Measurements from ENCODE around the gene LAMC3. TPM values are rescaled to one million over a fixed set of nuclear protein-coding genes. Genes with fewer than 3 reads are reported as not detected.

LAMC3 gene
- total RNA-seq, 2 donors from 2014 or later: 3.9 to 16.8 TPM

DNA sequence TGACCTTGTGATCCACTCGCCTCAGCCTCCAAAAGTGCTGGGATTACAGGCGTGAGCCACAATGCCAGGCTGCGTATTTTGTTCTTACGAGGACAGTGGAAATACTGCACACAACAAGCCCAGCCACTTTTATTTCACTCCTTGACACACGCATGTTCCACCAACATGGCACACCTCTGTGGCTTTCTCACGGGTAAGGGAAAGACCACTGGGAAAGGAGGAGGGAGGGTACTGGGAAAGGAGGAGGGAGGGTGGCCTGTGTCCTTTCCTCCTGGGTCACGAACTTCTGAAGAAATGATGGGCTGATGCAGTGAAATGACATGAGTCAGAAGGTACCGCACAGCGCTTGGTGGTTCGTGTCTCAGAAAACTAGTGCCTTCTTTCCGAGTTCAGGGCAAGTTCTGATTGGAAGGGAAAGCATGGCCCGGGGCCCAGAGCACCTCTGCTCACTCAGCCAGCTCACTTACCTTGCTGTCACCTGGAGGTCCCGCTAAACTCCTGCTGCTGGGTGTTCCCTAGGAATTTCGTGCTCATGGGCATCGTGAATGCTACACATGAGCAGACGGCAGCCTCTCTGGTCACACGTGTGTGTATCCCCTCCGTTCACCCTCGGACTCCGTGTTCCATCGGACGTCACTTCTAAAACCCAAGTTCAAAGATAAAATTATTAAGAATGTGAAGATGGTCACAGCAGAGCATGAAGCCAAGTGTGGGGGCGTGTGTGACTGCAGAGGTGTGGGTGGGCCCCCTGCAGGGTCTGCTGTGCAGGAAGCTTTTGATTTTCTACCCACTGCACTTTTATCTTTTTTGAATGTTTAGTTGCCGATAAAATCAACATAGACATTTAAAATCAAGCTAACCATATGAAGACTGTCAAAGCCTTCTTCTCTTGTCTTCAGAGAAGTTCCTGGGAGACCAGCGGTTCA lies 42.9 kb downstream of the LAMC3 start:
- 55 to 62% methylated on average over 20 to 25 of the region's 25 CpGs for WGBS, 2 donors
- Histone ChIP-seq H3K4me1 (no peaks in the 10 kb centered on the region), H3K27me3 (no peaks in the 10 kb centered on the region), H3K4me3 (no peak overlapping the region), H3K9me3 (no peaks in the 10 kb centered on the region), H3K27ac (no peak overlapping the region), H3K36me3 (replicated peaks in 1 of 2; ENCODE audit: insufficient read depth in 1 of 2, low read depth in 2 of 2) (no peaks in the 10 kb centered on the region)
- ATAC-seq (no peak), DNase-seq (no peak)
- intact Hi-C loops (cut with DNase I): no loop called here
- no peak for TF ChIP-seq POLR2A (IDR thresholded peaks at IDR 0.05)
- TF ChIP-seq, protein P1, sequence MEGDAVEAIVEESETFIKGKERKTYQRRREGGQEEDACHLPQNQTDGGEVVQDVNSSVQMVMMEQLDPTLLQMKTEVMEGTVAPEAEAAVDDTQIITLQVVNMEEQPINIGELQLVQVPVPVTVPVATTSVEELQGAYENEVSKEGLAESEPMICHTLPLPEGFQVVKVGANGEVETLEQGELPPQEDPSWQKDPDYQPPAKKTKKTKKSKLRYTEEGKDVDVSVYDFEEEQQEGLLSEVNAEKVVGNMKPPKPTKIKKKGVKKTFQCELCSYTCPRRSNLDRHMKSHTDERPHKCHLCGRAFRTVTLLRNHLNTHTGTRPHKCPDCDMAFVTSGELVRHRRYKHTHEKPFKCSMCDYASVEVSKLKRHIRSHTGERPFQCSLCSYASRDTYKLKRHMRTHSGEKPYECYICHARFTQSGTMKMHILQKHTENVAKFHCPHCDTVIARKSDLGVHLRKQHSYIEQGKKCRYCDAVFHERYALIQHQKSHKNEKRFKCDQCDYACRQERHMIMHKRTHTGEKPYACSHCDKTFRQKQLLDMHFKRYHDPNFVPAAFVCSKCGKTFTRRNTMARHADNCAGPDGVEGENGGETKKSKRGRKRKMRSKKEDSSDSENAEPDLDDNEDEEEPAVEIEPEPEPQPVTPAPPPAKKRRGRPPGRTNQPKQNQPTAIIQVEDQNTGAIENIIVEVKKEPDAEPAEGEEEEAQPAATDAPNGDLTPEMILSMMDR (IDR thresholded peaks at IDR 0.05): no peak

DNA sequence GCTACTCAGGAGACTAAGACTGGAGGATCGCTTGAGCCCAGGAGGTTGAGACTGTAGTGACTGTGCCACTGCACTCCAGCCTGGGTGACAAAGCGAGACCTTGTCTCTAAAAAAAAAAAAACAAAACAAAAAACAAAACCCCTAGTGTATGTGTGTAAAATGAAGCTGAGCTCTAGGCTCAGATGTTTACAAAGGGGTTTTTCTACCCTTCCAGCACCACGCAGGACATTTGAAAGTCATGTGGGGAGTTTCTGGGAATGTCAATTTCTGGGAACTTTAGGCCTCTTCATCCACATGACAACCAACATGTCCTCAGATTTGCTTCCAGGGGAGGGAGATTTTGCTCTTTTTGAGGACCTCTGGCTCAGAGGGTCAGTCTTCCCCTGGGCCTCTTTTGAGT lies 44.9 kb downstream of the LAMC3 start:
- Histone ChIP-seq H3K9me3 (no peaks in the 10 kb centered on the region), H3K4me3 (no peak overlapping the region), H3K27ac (no peak overlapping the region), H3K36me3 (replicated peaks in 1 of 2; ENCODE audit: insufficient read depth in 1 of 2, low read depth in 2 of 2) (no peaks in the 10 kb centered on the region), H3K4me1 (no peaks in the 10 kb centered on the region), H3K27me3 (no peaks in the 10 kb centered on the region)
- no peak for DNase-seq
- intact Hi-C loops (cut with DNase I): no loop called here
- WGBS, 2 donors: 77 to 82% methylated on average over 3 of the region's 3 CpGs
- no peak for TF ChIP-seq POLR2A (IDR thresholded peaks at IDR 0.05)
- TF ChIP-seq, protein P1 (IDR thresholded peaks at IDR 0.05): no peak
- no peak for ATAC-seq

DNA sequence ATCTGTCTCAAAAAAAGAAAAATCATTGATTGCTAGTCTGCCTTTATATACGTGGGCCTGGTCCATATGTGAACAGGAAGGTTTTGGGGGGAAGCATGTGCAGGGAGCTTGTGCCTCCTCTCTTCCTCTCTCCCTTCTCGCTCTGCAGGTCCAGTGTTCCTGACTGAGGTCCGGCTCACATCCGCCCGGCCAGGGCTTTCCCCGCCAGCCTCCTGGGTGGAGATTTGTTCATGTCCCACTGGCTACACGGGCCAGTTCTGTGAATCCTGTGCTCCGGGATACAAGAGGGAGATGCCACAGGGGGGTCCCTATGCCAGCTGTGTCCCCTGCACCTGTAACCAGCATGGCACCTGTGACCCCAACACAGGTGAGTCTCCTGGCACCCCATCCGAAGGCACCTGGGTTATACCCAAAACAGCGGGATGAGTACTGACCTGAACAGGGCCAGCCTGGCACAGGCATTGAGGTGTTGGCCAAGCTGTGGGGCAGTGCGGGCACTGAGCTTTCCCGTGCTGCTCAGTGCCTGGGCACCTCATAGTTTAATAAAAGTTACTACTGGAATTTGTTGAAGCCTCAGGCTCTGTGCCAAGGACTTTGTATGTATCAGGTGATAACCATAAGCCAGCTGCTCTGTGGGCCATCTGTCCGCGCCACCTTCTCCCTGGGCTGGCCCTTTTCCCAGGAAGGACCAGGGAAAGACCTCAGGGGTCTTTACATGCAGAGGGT lies 48.0 kb downstream of the LAMC3 start:
- no peak for DNase-seq
- Histone ChIP-seq H3K4me3 (no peak overlapping the region), H3K9me3 (no peaks in the 10 kb centered on the region), H3K4me1 (no peaks in the 10 kb centered on the region), H3K27ac (no peak overlapping the region), H3K36me3 (replicated peaks in 1 of 2; ENCODE audit: insufficient read depth in 1 of 2, low read depth in 2 of 2) (no peaks in the 10 kb centered on the region), H3K27me3 (no peaks in the 10 kb centered on the region)
- ATAC-seq: no peak
- WGBS, 2 donors: 68 to 85% methylated on average over 7 to 14 of the region's 14 CpGs
- TF ChIP-seq POLR2A (IDR thresholded peaks at IDR 0.05): no peak
- TF ChIP-seq, protein P1 (IDR thresholded peaks at IDR 0.05): no peak
- intact Hi-C loops (cut with DNase I): no loop called here

DNA sequence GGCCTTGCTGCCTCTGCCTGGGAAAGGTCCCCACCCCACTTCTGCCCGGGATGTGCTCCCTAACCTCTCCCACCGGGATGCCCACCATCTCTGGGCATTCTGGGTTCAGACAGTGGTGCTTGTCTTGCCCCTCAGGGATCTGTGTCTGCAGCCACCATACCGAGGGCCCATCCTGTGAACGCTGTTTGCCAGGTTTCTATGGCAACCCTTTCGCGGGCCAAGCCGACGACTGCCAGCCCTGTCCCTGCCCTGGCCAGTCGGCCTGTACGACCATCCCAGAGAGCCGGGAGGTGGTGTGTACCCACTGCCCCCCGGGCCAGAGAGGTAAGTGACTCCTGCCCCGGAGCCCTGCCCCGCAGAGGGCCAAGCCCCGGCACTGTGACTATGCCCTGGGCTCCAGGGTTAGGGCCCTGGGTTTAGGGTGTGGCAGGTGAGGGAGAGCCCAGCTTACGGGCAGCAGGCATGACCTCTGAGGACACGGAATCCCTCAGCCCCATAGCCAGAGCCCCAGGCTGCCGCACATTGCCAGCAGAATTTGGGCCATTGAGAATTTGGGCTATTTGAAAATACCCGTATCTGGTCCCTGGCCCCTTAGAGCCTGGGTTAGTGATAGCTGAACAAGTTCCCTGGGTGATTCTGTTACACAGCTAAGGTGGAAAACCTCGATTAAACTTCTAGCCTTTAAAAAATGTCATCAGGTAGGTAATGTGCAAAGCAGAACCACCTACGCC lies 52.1 kb downstream of the LAMC3 start:
- Histone ChIP-seq H3K4me3 (no peak overlapping the region), H3K9me3 (no peaks in the 10 kb centered on the region), H3K27ac (no peak overlapping the region), H3K4me1 (no peaks in the 10 kb centered on the region), H3K27me3 (no peaks in the 10 kb centered on the region), H3K36me3 (replicated peaks in 1 of 2; ENCODE audit: insufficient read depth in 1 of 2, low read depth in 2 of 2) (no peaks in the 10 kb centered on the region)
- 46 to 68% methylated on average over 3 to 15 of the region's 21 CpGs for WGBS, 2 donors
- TF ChIP-seq POLR2A (IDR thresholded peaks at IDR 0.05): no peak
- TF ChIP-seq, protein P1 (IDR thresholded peaks at IDR 0.05): no peak
- DNase-seq: no peak
- no peak for ATAC-seq
- intact Hi-C loops (cut with DNase I): loop anchor here (5.0 kb wide), 1 partner anchor 276 kb away; no protein-coding TSS in a partner anchor
